Heart right ventricle (tissue), 16 donors: Measurements from ENCODE around the gene GATC. TPM values are rescaled to one million over a fixed set of nuclear protein-coding genes. Genes with fewer than 3 reads are reported as not detected.

Experiments
- ATAC-seq, 8 donors: fragments of 200-7000 bp; cut with Tn5 transposase; one replicate each; pipeline ENCODE4 v1.9.1; 2020; ENCODE audit warnings: mild to moderate bottlenecking in 8 of 8, moderate library complexity in 8 of 8, moderate number of reproducible peaks in 1 of 8
- DNase-seq, 2 donors: peaks; one replicate each; pipeline ENCODE4 v3.0.0-alpha.2; 2020
- H3K27ac ChIP-seq, 10 donors: fragments of 200-600 bp; sonication (generic) in 2 of 10; one replicate each; pipeline versions ENCODE4 v1.5.0 to v1.8.0; 2020 to 2022; ENCODE audit warnings: mild to moderate bottlenecking in 3 of 10
- H3K27me3 ChIP-seq, 7 donors: fragments of 200-600 bp; one replicate each; pipeline ENCODE4 v1.8.0; 2021 to 2022; ENCODE audit warnings: mild to moderate bottlenecking in 2 of 7
- H3K36me3 ChIP-seq, 9 donors: fragments of 200-600 bp; sonication (generic) in 1 of 9; one replicate each; pipeline versions ENCODE4 v1.5.0 to v1.8.0; 2020 to 2022; ENCODE audit warnings: mild to moderate bottlenecking in 2 of 9
- H3K4me1 ChIP-seq, 9 donors: fragments of 200-600 bp; sonication (generic) in 1 of 9; one replicate each; pipeline versions ENCODE4 v1.5.0 to v1.8.0; 2020 to 2022; ENCODE audit warnings: mild to moderate bottlenecking in 4 of 9
- H3K4me3 ChIP-seq, 10 donors: fragments of 200-600 bp; sonication (generic) in 2 of 10; one replicate each; pipeline versions ENCODE4 v1.5.0 to v1.8.0; 2020 to 2022; ENCODE audit warnings: mild to moderate bottlenecking in 7 of 10, moderate library complexity in 2 of 10
- H3K9me3 ChIP-seq, 11 donors: fragments of 200-600 bp in 10 of 11; sonication (generic) in 2 of 11; one replicate each; pipeline versions ENCODE4 v1.5.0 to v1.8.0; 2013 to 2022; ENCODE audit warnings: mild to moderate bottlenecking in 2 of 11, control low read depth in 1 of 11, moderate library complexity in 1 of 11
- CTCF ChIP-seq, 9 donors: fragments of 200-600 bp; sonication (generic) in 2 of 9; IDR thresholded peaks; one replicate each; pipeline versions ENCODE4 v1.5.0 to v1.8.0; 2021 to 2022; ENCODE audit warnings: antibody characterized with exemption in 9 of 9, mild to moderate bottlenecking in 5 of 9, moderate library complexity in 1 of 9
- WGBS, 2 donors: extraction: QIAGEN DNeasy Blood & Tissue Kit; methylation state at CpG; one replicate each; pipeline ENCODE4 v1.1.7; 2013; ENCODE audit warnings: inconsistent platforms in 1 of 2; 5-methylcytosine and 5-hydroxymethylcytosine counted together
- intact Hi-C, 10 donors: fragments of 100-400 bp; cut with DNase I; formaldehyde crosslinking; loops; one replicate each; pipeline versions ENCODE4 v1.11.1 to v1.14.2; 2022
- polyA plus RNA-seq, 2 donors: library from polyadenylated mRNA; stranded (reverse); fragments of 200-250 nt; gene quantifications; one replicate each; pipeline ENCODE4 v1.2.3, GENCODE V29; 2013
- total RNA-seq, 10 donors: library from RNA; stranded (reverse); fragmentation: NEBNext Ultra II Directional in 3 of 10; extraction: Animal tissue kit (Norgen Biotek cat#: 25700) in 3 of 10; gene quantifications; one replicate each; pipeline versions ENCODE4 v1.2.1 to v1.2.4, GENCODE V29; 2021 to 2023
- donor health status: Arrhythmogenic right ventricular cardiomyopathy.
- donor health status: ischemic (EF 13 %, LVEDD 7.1; RV severe dilation, severe dysfunction).
- donor health status: healthy with polysubstance abuse.
- donor health status: DM: no; HTN: yes; CAD: no.
- donor health status: DM: no; HTN: no; CAD: no.
- donor health status: ischemic (EF 25% LVEDD 6.9; RV normal size, moderate dysfunction).
- donor health status: ischemic (EF 25% LVEDD 5.7; RV mildly dilated, moderate dysfunction).
- donor health status: healthy.
- donor health status: DM: yes; HTN: yes; CAD: no.
- donor health status: Ischemic cardiomyopathy.
- donor health status: ischemic (EF 35%, LVEDD 5.7; RV mildly dilated, moderate dysfunction).
- donor health status: nonischemic (EF 11% LVEDD 7.7; RV severe dilation, severe dysfunction).
- donor health status: DM: yes; HTN: yes; CAD: no.
- donor health status: PGD.
- donor health status: ischemic (EF 29% LVEDD 5.4; RV normal size, mild dysfunction).
- donor health status: nonischemic (EF 23%, LVEDD 6.1; RV moderate dilation, normal function).

Gene GATC
- total and polyA plus RNA-seq, 12 donors = 6.0 to 17.0 (median 10.3) TPM

GRCh38 chr12:120490325-120490724 is 44.1 kb downstream of the GATC start:
- H3K4me1 ChIP-seq = peaks cover 0 to 9% (median 6%) of the 10 kb centered on the region in 9 donors
- intact Hi-C loops = no loop called here
- H3K4me3 ChIP-seq = no peak overlapping the region
- H3K27me3 ChIP-seq = no peaks in the 10 kb centered on the region
- 96 to 97% methylated on average over 5 of the region's 5 CpGs for WGBS, 2 donors
- DNase-seq = no peak
- H3K36me3 ChIP-seq = peaks cover 0 to 12% (median 0%) of the 10 kb centered on the region in 9 donors
- TF ChIP-seq CTCF (IDR thresholded peaks at IDR 0.05) = no peak
- H3K9me3 ChIP-seq = no peaks in the 10 kb centered on the region
- no peak for ATAC-seq
- no peak overlapping the region for H3K27ac ChIP-seq

GRCh38 chr12:120490833-120491512 is 44.7 kb downstream of the GATC start:
- WGBS, 2 donors = 74 to 81% methylated on average over 2 of the region's 2 CpGs
- peak in 1 of 2 donors; percentile 45 for DNase-seq
- Histone ChIP-seq H3K27ac (peak overlapping the region in 3 of 10 donors; percentile 12 to 44 (median 40)), H3K9me3 (no peaks in the 10 kb centered on the region), H3K4me1 (peaks cover 0 to 12% (median 9%) of the 10 kb centered on the region in 9 donors), H3K27me3 (no peaks in the 10 kb centered on the region), H3K4me3 (no peak overlapping the region), H3K36me3 (peaks cover 0 to 12% (median 0%) of the 10 kb centered on the region in 9 donors)
- peak in 2 of 8 donors; percentile 8 to 43 for ATAC-seq
- no peak for TF ChIP-seq CTCF (IDR thresholded peaks at IDR 0.05)
- intact Hi-C loops = no loop called here

GRCh38 chr12:120495186-120495730 is 49.0 kb downstream of the GATC start:
- peaks cover 0 to 39% (median 11%) of the 10 kb centered on the region in 9 donors for H3K36me3 ChIP-seq
- intact Hi-C loops = loop anchor here in 1 of 10 donors (5.0 kb wide), 2 partner anchors 42 to 217 kb away; partner anchors contain the start of gene UNC119B
- H3K27me3 ChIP-seq = no peaks in the 10 kb centered on the region

More at GRCh38 chr12:120495186-120495730, 49.0 kb downstream of the GATC start:
- Histone ChIP-seq H3K4me1 (peaks cover 6 to 38% (median 28%) of the 10 kb centered on the region in 9 donors), H3K9me3 (no peaks in the 10 kb centered on the region), H3K4me3 (peak overlapping the region; percentile 32 to 99 (median 95)), H3K27ac (peak overlapping the region in 9 of 10 donors; percentile 84 to 97 (median 93))
- ATAC-seq = peak in 1 of 8 donors; percentile 0
- TF ChIP-seq CTCF (IDR thresholded peaks at IDR 0.05) = no peak
- no peak for DNase-seq
- WGBS, 2 donors = 23 to 24% methylated on average over 17 of the region's 17 CpGs
